K562 (cell line): ENCODE results near the gene PIK3AP1. TPM values are rescaled to one million over a fixed set of nuclear protein-coding genes. Genes with fewer than 3 reads are reported as not detected.

ENCODE experiments used
- ARNT ChIP-seq, 2 experiments: fragments of 450-650 bp; IDR thresholded peaks; 2 replicates each; pipeline ENCODE4 v1.6.1; 2016; ENCODE audit warnings: mild to moderate bottlenecking in 1 of 2
- BRD9 ChIP-seq: fragments of 450-650 bp; IDR thresholded peaks from 2 replicates; pipeline ENCODE4 v1.6.1; 2018; ENCODE audit warnings: low read depth; ENCODE audit not compliant: partially characterized antibody
- CTBP1 ChIP-seq: fragments of 450-650 bp; IDR thresholded peaks from 2 replicates; pipeline ENCODE4 v1.6.1; 2016; ENCODE audit warnings: borderline replicate concordance
- DMBX1 ChIP-seq: fragments of 250-450 bp; sonication (Bioruptor Pico); IDR thresholded peaks from 2 replicates; pipeline ENCODE4 v1.8.0; 2022; ENCODE audit warnings: inconsistent platforms, mild to moderate bottlenecking, moderate library complexity, borderline replicate concordance
- EGR1 ChIP-seq: fragments of 450-650 bp; conservative IDR thresholded peaks from 2 replicates; pipeline ENCODE4 v1.6.1; 2017; ENCODE audit warnings: mild to moderate bottlenecking
- ELF2 ChIP-seq: fragments of 250-450 bp; sonication (Bioruptor Pico); IDR thresholded peaks from 2 replicates; pipeline ENCODE4 v1.5.0; 2021; ENCODE audit warnings: mild to moderate bottlenecking
- FIP1L1 ChIP-seq: fragments of 200-400 bp; formaldehyde crosslinking; IDR thresholded peaks from 2 replicates; pipeline ENCODE4 v1.6.1; 2018; ENCODE audit warnings: mild to moderate bottlenecking, low read depth, low read length; ENCODE audit not compliant: poor library complexity, severe bottlenecking
- FOXK2 ChIP-seq, 2 experiments: fragments of 450-650 bp; IDR thresholded peaks in 1 of 2; conservative IDR thresholded peaks in 1 of 2; 2 replicates each; pipeline ENCODE4 v1.6.1; 2016; ENCODE audit warnings: low read depth in 2 of 2, mild to moderate bottlenecking in 1 of 2
- HMGN3 ChIP-seq: IDR thresholded peaks from 2 replicates; pipeline ENCODE4 v1.6.1; 2011; ENCODE audit warnings: borderline replicate concordance, low read depth, mild to moderate bottlenecking, mixed read lengths, low read length; ENCODE audit not compliant: insufficient read length; ENCODE audit errors: extremely low read depth
- ID3 ChIP-seq, 2 experiments: fragments of 250-450 bp in 1 of 2; fragments of 450-650 bp in 1 of 2; sonication (Bioruptor Pico) in 1 of 2; IDR thresholded peaks; 2 replicates each; pipeline versions ENCODE4 v1.6.1 to v1.8.0; 2016 to 2021; ENCODE audit warnings: mild to moderate bottlenecking in 2 of 2, moderate library complexity in 2 of 2, missing compliant biosample characterization in 1 of 2, missing genetic modification characterization in 1 of 2
- MAZ ChIP-seq, 2 experiments: fragments of 450-650 bp in 1 of 2; sonication (generic) in 1 of 2; formaldehyde crosslinking; IDR thresholded peaks in 1 of 2; conservative IDR thresholded peaks in 1 of 2; 2 replicates each; pipeline versions ENCODE4 v1.4.0 to v1.5.0; 2020; ENCODE audit warnings: mild to moderate bottlenecking in 1 of 2, missing genetic modification reagents in 1 of 2
- MECOM ChIP-seq: fragments of 250-450 bp; sonication (Bioruptor Pico); IDR thresholded peaks from 2 replicates; pipeline ENCODE4 v1.8.0; 2022; ENCODE audit warnings: inconsistent platforms
- MEF2D ChIP-seq: conservative IDR thresholded peaks from 2 replicates; pipeline ENCODE4 v1.6.1; 2016; ENCODE audit warnings: low read depth, missing genetic modification characterization, missing compliant biosample characterization
- MXI1 ChIP-seq: IDR thresholded peaks from 2 replicates; pipeline ENCODE4 v1.6.1; 2011; ENCODE audit warnings: low read depth, mild to moderate bottlenecking, improper control_type of control experiment, low read length
- NCOA1 ChIP-seq: fragments of 450-650 bp; IDR thresholded peaks from 2 replicates; pipeline ENCODE4 v1.6.1; 2016; ENCODE audit warnings: low read depth
- NEUROD1 ChIP-seq: fragments of 150-350 bp; IDR thresholded peaks from 2 replicates; pipeline ENCODE4 v1.6.1; 2014; ENCODE audit warnings: borderline replicate concordance, low read length, low read depth; ENCODE audit not compliant: partially characterized antibody
- PHB2 ChIP-seq: fragments of 450-650 bp; IDR thresholded peaks from 2 replicates; pipeline ENCODE4 v1.6.1; 2017; ENCODE audit warnings: low read depth
- PRPF4 ChIP-seq: fragments of 200-400 bp; formaldehyde crosslinking; IDR thresholded peaks from one replicate; pipeline ENCODE4 v1.6.1; 2017; ENCODE audit warnings: low read length, low read depth, mild to moderate bottlenecking; ENCODE audit not compliant: insufficient read depth, poor library complexity, severe bottlenecking
- SRSF1 ChIP-seq: fragments of 200-400 bp; formaldehyde crosslinking; IDR thresholded peaks from 2 replicates; pipeline ENCODE4 v1.6.1; 2017; ENCODE audit warnings: mild to moderate bottlenecking, low read depth, low read length, moderate library complexity
- TFAP4 ChIP-seq: sonication (generic); formaldehyde crosslinking; IDR thresholded peaks from 2 replicates; pipeline ENCODE4 v1.8.0; 2022; ENCODE audit warnings: missing genetic modification reagents, mild to moderate bottlenecking, moderate library complexity, borderline replicate concordance
- TSHZ1 ChIP-seq: fragments of 250-450 bp; sonication (Bioruptor Pico); IDR thresholded peaks from 2 replicates; pipeline ENCODE4 v1.4.0; 2020; ENCODE audit warnings: mild to moderate bottlenecking, moderate library complexity
- ZNF165 ChIP-seq: fragments of 250-450 bp; sonication (Bioruptor Pico); IDR thresholded peaks from 2 replicates; pipeline ENCODE4 v1.4.0; 2020; ENCODE audit warnings: borderline replicate concordance
- polyA plus RNA-seq, 8 experiments: library from polyadenylated mRNA; depleted of rRNA in 4 of 8; stranded (reverse) in 5 of 8; unstranded in 3 of 8; fragments of >200 nt; fragmentation: Nextera tagmentation in 2 of 8; fragmentation: Illumina TruSeq in 1 of 8; extraction: Ambion mirVana in 2 of 8; extraction: Trizol in 1 of 8; gene quantifications; 2 replicates each; pipeline versions ENCODE4 v1.2.1 to v1.2.3, GENCODE V29; 2011 to 2014; ENCODE audit warnings: inconsistent platforms in 1 of 8, missing spikeins in 1 of 8
- total RNA-seq, 7 experiments: library from RNA; depleted of rRNA in 6 of 7; stranded (reverse); fragments of >200 nt in 6 of 7; fragmentation: Illumina TruSeq in 2 of 7; extraction: Trizol in 2 of 7; gene quantifications; 2 replicates each; pipeline versions ENCODE4 v1.2.1 to v1.2.3, GENCODE V29; 2011 to 2021; ENCODE audit warnings: low replicate concordance in 1 of 7

PIK3AP1 gene
- total and polyA plus RNA-seq, 9 of the 15 experiments (the other 6 are each of a cell fraction or from before 2014, with no cell fraction given) = 0.20 to 2.4 (median 1.4) TPM

GRCh38 chr10:96619120-96619519 is 101.2 kb downstream of the PIK3AP1 start (continued):
- TF ChIP-seq TSHZ1 (CRISPR knock-in tag) (no peak), BRD9 (no peak), MAZ (CRISPR knock-in tag; conservative IDR thresholded peaks at IDR 0.05 in 1 of 2, IDR thresholded peaks at IDR 0.05 in 1 of 2) (peak; percentile 42 to 52; a peak in 2 of 4 replicates), PHB2 (peak; percentile 88), HMGN3 (peak; percentile 31), NEUROD1 (peak; percentile 36), FOXK2 (conservative IDR thresholded peaks at IDR 0.05 in 1 of 2, IDR thresholded peaks at IDR 0.05 in 1 of 2; ENCODE audit: low read depth in 2 of 2) (peak; percentile 60 to 86), DMBX1 (peak; percentile 85; the same call in 1 of the 2 replicates), MXI1 (no peak; the same call in 1 of the 2 replicates), ELF2 (no peak), ID3 (CRISPR knock-in tag; IDR thresholded peaks at IDR 0.05) (no peak), ID3 (tag; IDR thresholded peaks at IDR 0.05) (peak; percentile 74; the same call in 1 of the 2 replicates), ARNT (IDR thresholded peaks at IDR 0.05) (peak; percentile 77 to 93; a peak in 3 of 4 replicates), ZNF165 (CRISPR knock-in tag) (no peak), SRSF1 (no peak), NCOA1 (peak; percentile 87), CTBP1 (peak; percentile 92), MEF2D (tag) (peak; percentile 54; the same call in 1 of the 2 replicates), EGR1 (peak; percentile 26; the same call in 1 of the 2 replicates), FIP1L1 (no peak), TFAP4 (peak; percentile 92), PRPF4 (no peak), MECOM (CRISPR knock-in tag) (peak; percentile 93)
